HCT116 (cell line): Measurements from ENCODE around the gene MYLK4. TPM values are rescaled to one million over a fixed set of nuclear protein-coding genes. Genes with fewer than 3 reads are reported as not detected.

ENCODE experiments used
- ATAC-seq: fragments of 200-7000 bp; cut with Tn5 transposase; 2 replicates; pipeline ENCODE4 v1.9.1; 2020; ENCODE audit warnings: mild to moderate bottlenecking, moderate library complexity
- BruUV-seq: library from RNA; stranded (reverse); fragments of 400-500 nt; replicated peaks from 2 replicates; lab custom pipeline; 2021; lab: Mats Ljungman, UMichigan
- CTCF ChIA-PET: fragments of 300-600 bp; sonication (Branson Sonifier 250); formaldehyde crosslinking; loops from one replicate; lab custom pipeline; 2021; ENCODE audit warnings: antibody characterized with exemption; lab: Charles Lee
- POLR2A ChIA-PET: fragments of 300-600, 350-600 bp; sonication (Branson Sonifier 250); formaldehyde crosslinking; loops from one replicate; lab custom pipeline; 2021; ENCODE audit warnings: antibody characterized with exemption; lab: Charles Lee
- RAD21 ChIA-PET, 2 experiments: fragments of 300-600 bp; sonication (Branson Sonifier 250); formaldehyde crosslinking; loops; one replicate each; lab custom pipeline; 2023; ENCODE audit warnings: low total read pairs in 2 of 2; ENCODE audit not compliant: uncharacterized antibody in 2 of 2, unreplicated experiment in 2 of 2, low non-redundant PET in 1 of 2; lab: Charles Lee
- DNase-seq: peaks from one replicate; pipeline ENCODE4 v3.0.0-alpha.2; 2010; ENCODE audit warnings: low read depth, low spot score
- H2AFZ ChIP-seq: fragments of 200-600 bp; shearing (Covaris generic), sonication (generic); 2 replicates; pipeline ENCODE4 v1.6.1; 2017; ENCODE audit warnings: low read depth, mixed run types, mixed read lengths, antibody characterized with exemption, low read length; ENCODE audit not compliant: poor library complexity, severe bottlenecking
- H3K27ac ChIP-seq: 2 replicates; pipeline ENCODE4 v1.5.1; 2012; ENCODE audit warnings: low read depth, low read length
- H3K27me3 ChIP-seq: fragments of 200-600 bp; sonication (generic); 2 replicates; pipeline ENCODE4 v1.6.1; 2016; ENCODE audit warnings: mixed run types, low read length, mixed read lengths; ENCODE audit not compliant: insufficient read depth
- H3K36me3 ChIP-seq, 2 experiments: fragments of 200-500 bp in 1 of 2; fragments of 200-600 bp in 1 of 2; sonication (Bioruptor generic) in 1 of 2; sonication (generic) in 1 of 2; 2 replicates each; pipeline versions ENCODE4 v1.5.1 to v1.6.1; 2014 to 2016; ENCODE audit warnings: low read length in 2 of 2, inconsistent platforms in 1 of 2, mixed read lengths in 1 of 2, mixed run types in 1 of 2; ENCODE audit not compliant: insufficient read depth in 2 of 2, control insufficient read depth in 1 of 2
- H3K4me1 ChIP-seq, 2 experiments: fragments of 200-600 bp in 1 of 2; sonication (generic) in 1 of 2; 2 replicates each; pipeline versions ENCODE4 v1.5.1 to v1.6.1; 2012 to 2017; ENCODE audit warnings: low read length in 2 of 2, inconsistent platforms in 1 of 2, mild to moderate bottlenecking in 1 of 2, mixed read lengths in 1 of 2, mixed run types in 1 of 2, moderate library complexity in 1 of 2; ENCODE audit not compliant: insufficient read depth in 2 of 2, control insufficient read depth in 1 of 2
- H3K4me2 ChIP-seq: fragments of 200-600 bp; sonication (generic); 2 replicates; pipeline ENCODE4 v1.6.1; 2017; ENCODE audit warnings: mixed run types, low read length, mixed read lengths
- H3K4me3 ChIP-seq, 2 experiments: fragments of 200-600 bp in 1 of 2; sonication (generic) in 1 of 2; replicated peaks in 1 of 2; 2 replicates each; pipeline ENCODE4 v1.5.1; 2011 to 2016; ENCODE audit warnings: low read length in 2 of 2, control low read depth in 1 of 2, low read depth in 1 of 2, mild to moderate bottlenecking in 1 of 2, mixed read lengths in 1 of 2, mixed run types in 1 of 2
- H3K79me2 ChIP-seq: fragments of 200-600 bp; sonication (generic); 2 replicates; pipeline ENCODE4 v1.6.1; 2017; ENCODE audit warnings: mild to moderate bottlenecking, mixed run types, low read length, moderate library complexity, mixed read lengths; ENCODE audit not compliant: insufficient read depth
- H3K9ac ChIP-seq: fragments of 200-600 bp; sonication (generic); 2 replicates; pipeline ENCODE4 v1.6.1; 2016; ENCODE audit warnings: low read length, mixed read lengths
- H3K9me2 ChIP-seq: fragments of 200-600 bp; sonication (generic), shearing (Covaris generic); 2 replicates; pipeline ENCODE4 v1.6.1; 2017; ENCODE audit warnings: mixed run types, mild to moderate bottlenecking, moderate library complexity; ENCODE audit not compliant: insufficient read depth
- H3K9me3 ChIP-seq, 2 experiments: fragments of 200-500 bp in 1 of 2; fragments of 200-600 bp in 1 of 2; sonication (Bioruptor generic) in 1 of 2; sonication (generic) in 1 of 2; 2 replicates each; pipeline ENCODE4 v1.6.1; 2014 to 2017; ENCODE audit warnings: low read length in 2 of 2, mixed read lengths in 2 of 2, inconsistent platforms in 1 of 2, low read depth in 1 of 2, mild to moderate bottlenecking in 1 of 2, mixed run types in 1 of 2, moderate library complexity in 1 of 2; ENCODE audit not compliant: control insufficient read depth in 1 of 2, insufficient read depth in 1 of 2
- H4K20me1 ChIP-seq: fragments of 200-600 bp; sonication (generic), shearing (Covaris generic); 2 replicates; pipeline ENCODE4 v1.6.1; 2017; ENCODE audit warnings: mixed run types, mild to moderate bottlenecking, moderate library complexity; ENCODE audit not compliant: insufficient read depth
- CBX3 ChIP-seq: IDR thresholded peaks from 2 replicates; pipeline ENCODE4 v1.6.1; 2012; ENCODE audit warnings: low read depth
- CEBPB ChIP-seq: IDR thresholded peaks from 2 replicates; pipeline ENCODE4 v1.6.1; 2012; ENCODE audit warnings: low read depth
- CTCF ChIP-seq, 3 experiments: fragments of 200-600 bp in 1 of 3; sonication (generic) in 1 of 3; IDR thresholded peaks in 2 of 3; conservative IDR thresholded peaks in 1 of 3; 2 replicates each; pipeline ENCODE4 v1.5.1; 2012 to 2017; ENCODE audit warnings: low read depth in 2 of 3, low read length in 2 of 3, antibody characterized with exemption in 1 of 3, borderline replicate concordance in 1 of 3, control low read depth in 1 of 3, mild to moderate bottlenecking in 1 of 3, mixed read lengths in 1 of 3, mixed run types in 1 of 3, moderate library complexity in 1 of 3; ENCODE audit not compliant: insufficient read depth in 1 of 3
- FOSL1 ChIP-seq: IDR thresholded peaks from 2 replicates; pipeline ENCODE4 v1.6.1; 2012; ENCODE audit warnings: low read depth
- JUND ChIP-seq: IDR thresholded peaks from 2 replicates; pipeline ENCODE4 v1.6.1; 2012
- POLR2A ChIP-seq: IDR thresholded peaks from 2 replicates; pipeline ENCODE4 v1.7.0; 2011; ENCODE audit warnings: borderline replicate concordance; ENCODE audit not compliant: insufficient read depth, insufficient read length; ENCODE audit errors: extremely low read depth
- POLR2AphosphoS5 ChIP-seq: IDR thresholded peaks from 2 replicates; pipeline ENCODE4 v1.6.1; 2011; ENCODE audit warnings: mild to moderate bottlenecking, low read depth, low read length, moderate library complexity
- REST ChIP-seq: IDR thresholded peaks from 2 replicates; pipeline ENCODE4 v1.6.1; 2012; ENCODE audit warnings: low read depth
- SIN3A ChIP-seq: IDR thresholded peaks from 2 replicates; pipeline ENCODE4 v1.6.1; 2012; ENCODE audit warnings: low read depth
- SP1 ChIP-seq: IDR thresholded peaks from 2 replicates; pipeline ENCODE4 v1.6.1; 2012; ENCODE audit warnings: low read depth
- TCF7L2 ChIP-seq: IDR thresholded peaks from 2 replicates; pipeline ENCODE4 v1.7.0; 2011; ENCODE audit warnings: borderline replicate concordance, inconsistent platforms; ENCODE audit not compliant: insufficient read depth, insufficient read length; ENCODE audit errors: extremely low read depth
- ZBTB33 ChIP-seq: IDR thresholded peaks from 2 replicates; pipeline ENCODE4 v1.6.1; 2011; ENCODE audit warnings: mild to moderate bottlenecking, low read length, moderate library complexity; ENCODE audit not compliant: insufficient replicate concordance; ENCODE audit errors: extremely low read depth
- intact Hi-C: fragments of 100-400 bp; cut with micrococcal nuclease; formaldehyde crosslinking; loops from 2 replicates; pipeline ENCODE4 v1.10.0; 2022
- total RNA-seq: library from RNA; stranded (reverse); gene quantifications from one replicate; pipeline ENCODE4 v1.2.1, GENCODE V29; 2021; ENCODE audit not compliant: unreplicated experiment
- TF ChIP-seq, protein P1 (sequence below): IDR thresholded peaks from 2 replicates; pipeline ENCODE4 v1.6.1; 2012

MYLK4 gene
- total RNA-seq, 1 experiment from 2014 or later = 0.27 TPM

- no peak for TF ChIP-seq REST
- TF ChIP-seq SIN3A = no peak
- TF ChIP-seq JUND = no peak
- no peak for TF ChIP-seq CBX3
Observed at GRCh38 chr6:2746557-2747061, 4.1 kb downstream of the MYLK4 start (continued).

DNA sequence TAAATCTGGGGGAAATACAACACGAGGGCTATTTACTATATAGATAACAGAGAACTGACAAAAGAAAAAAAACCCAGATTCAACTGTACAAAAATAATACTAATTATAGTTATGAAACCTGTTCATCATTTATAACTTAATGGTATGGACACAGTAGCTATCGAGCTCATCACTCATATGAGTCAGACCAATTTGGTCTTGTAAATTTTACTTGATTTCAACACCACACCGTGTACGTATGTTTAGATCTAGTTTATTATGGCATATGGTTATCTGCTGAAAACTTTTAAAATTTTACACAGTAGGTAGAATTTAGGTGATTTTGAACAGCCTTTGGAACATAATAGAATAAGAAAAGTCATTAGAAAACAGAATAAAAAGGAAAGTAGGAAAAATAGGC is 5.5 kb downstream of the MYLK4 start:
- H2AFZ ChIP-seq = no peak overlapping the region
- H3K4me2 ChIP-seq = no peak overlapping the region
- ChIA-PET POLR2A (no interaction called here), RAD21 (no interaction called here), CTCF (no interaction called here)
- peaks cover 0 to 7% of the 10 kb centered on the region in 2 experiments; a peak in 2 of 4 replicates for H3K4me1 ChIP-seq
- no peak for DNase-seq
- H3K9ac ChIP-seq = no peak overlapping the region
- no peaks in the 10 kb centered on the region for H3K9me2 ChIP-seq
- ATAC-seq = no peak
- BruUV-seq = no TSS peak
- H3K27me3 ChIP-seq = no peaks in the 10 kb centered on the region
- no peaks in the 10 kb centered on the region for H3K36me3 ChIP-seq
- no peaks in the 10 kb centered on the region for H4K20me1 ChIP-seq
- H3K4me3 ChIP-seq = no peak overlapping the region
- intact Hi-C loops = no loop called here
- H3K9me3 ChIP-seq = no peaks in the 10 kb centered on the region
- H3K79me2 ChIP-seq = no peaks in the 10 kb centered on the region
- no peak overlapping the region for H3K27ac ChIP-seq
- TF ChIP-seq TCF7L2 (no peak), CTCF (IDR thresholded peaks at IDR 0.05 in 2 of 3, conservative IDR thresholded peaks at IDR 0.05 in 1 of 3; ENCODE audit: borderline replicate concordance in 1 of 3, insufficient read depth in 1 of 3, low read depth in 2 of 3, low read length in 2 of 3) (no peak), SP1 (no peak), POLR2A (no peak), POLR2AphosphoS5 (no peak), REST (no peak), FOSL1 (no peak), ZBTB33 (no peak), CEBPB (no peak)
- TF ChIP-seq, protein P1, sequence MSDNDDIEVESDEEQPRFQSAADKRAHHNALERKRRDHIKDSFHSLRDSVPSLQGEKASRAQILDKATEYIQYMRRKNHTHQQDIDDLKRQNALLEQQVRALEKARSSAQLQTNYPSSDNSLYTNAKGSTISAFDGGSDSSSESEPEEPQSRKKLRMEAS = no peak
